H9 (cell line): ENCODE results near the gene IFT81. TPM values are rescaled to one million over a fixed set of nuclear protein-coding genes. Genes with fewer than 3 reads are reported as not detected.

Experiments
- DNase-seq: peaks from one replicate; pipeline ENCODE4 v3.0.0-alpha.2; 2017
- H2AFZ ChIP-seq: one replicate; pipeline ENCODE4 v1.6.1; 2013; ENCODE audit warnings: mild to moderate bottlenecking, low read length, control low read depth, moderate library complexity
- H2AK5ac ChIP-seq: 2 replicates; pipeline ENCODE4 v1.6.1; 2013; ENCODE audit warnings: low read length, control low read depth, mixed read lengths; ENCODE audit not compliant: insufficient read length
- H2BK120ac ChIP-seq: one replicate; pipeline ENCODE4 v1.6.1; 2013; ENCODE audit warnings: low read depth, mild to moderate bottlenecking, low read length, control low read depth, inconsistent platforms; ENCODE audit not compliant: poor library complexity, severe bottlenecking
- H2BK12ac ChIP-seq: 2 replicates; pipeline ENCODE4 v1.6.1; 2013; ENCODE audit warnings: low read length, control low read depth, mixed read lengths, low read depth; ENCODE audit not compliant: insufficient read length
- H2BK15ac ChIP-seq: 2 replicates; pipeline ENCODE4 v1.6.1; 2013; ENCODE audit warnings: low read depth, low read length, control low read depth
- H2BK20ac ChIP-seq: one replicate; pipeline ENCODE4 v1.6.1; 2013; ENCODE audit warnings: low read depth, mild to moderate bottlenecking, low read length, control low read depth, inconsistent platforms; ENCODE audit not compliant: poor library complexity, severe bottlenecking
- H2BK5ac ChIP-seq: 2 replicates; pipeline ENCODE4 v1.6.1; 2013; ENCODE audit warnings: low read length, control low read depth, mixed read lengths; ENCODE audit not compliant: insufficient read length
- H3K14ac ChIP-seq: 2 replicates; pipeline ENCODE4 v1.6.1; 2013; ENCODE audit warnings: low read length, control low read depth; ENCODE audit not compliant: insufficient read depth
- H3K18ac ChIP-seq: 2 replicates; pipeline ENCODE4 v1.6.1; 2013; ENCODE audit warnings: low read depth, mild to moderate bottlenecking, mixed read lengths, low read length, control low read depth; ENCODE audit not compliant: insufficient read length
- H3K23ac ChIP-seq: 2 replicates; pipeline ENCODE4 v1.6.1; 2013; ENCODE audit warnings: low read length, control low read depth, mixed read lengths, low read depth; ENCODE audit not compliant: insufficient read length
- H3K23me2 ChIP-seq: 2 replicates; pipeline ENCODE4 v1.6.1; 2013; ENCODE audit warnings: low read depth, mild to moderate bottlenecking, mixed read lengths, low read length, control low read depth; ENCODE audit not compliant: insufficient read length, poor library complexity, severe bottlenecking
- H3K27ac ChIP-seq: 2 replicates; pipeline ENCODE4 v1.5.1; 2013; ENCODE audit warnings: low read length, control low read depth, mixed read lengths, low read depth; ENCODE audit not compliant: insufficient read length
- H3K27me3 ChIP-seq: 2 replicates; pipeline ENCODE4 v1.6.1; 2013; ENCODE audit warnings: low read length, control low read depth, inconsistent platforms; ENCODE audit not compliant: insufficient read depth
- H3K4ac ChIP-seq: 2 replicates; pipeline ENCODE4 v1.6.1; 2013; ENCODE audit warnings: low read depth, mild to moderate bottlenecking, control low read depth, inconsistent platforms, low read length, moderate library complexity
- H3K4me1 ChIP-seq: 2 replicates; pipeline ENCODE4 v1.6.1; 2013; ENCODE audit warnings: low read length, control low read depth, inconsistent platforms; ENCODE audit not compliant: insufficient read depth
- H3K4me2 ChIP-seq: 2 replicates; pipeline ENCODE4 v1.6.1; 2013; ENCODE audit warnings: low read length, control low read depth, mixed read lengths; ENCODE audit not compliant: insufficient read length, insufficient read depth
- H3K56ac ChIP-seq: 2 replicates; pipeline ENCODE4 v1.6.1; 2013; ENCODE audit warnings: low read depth, mild to moderate bottlenecking, mixed read lengths, low read length, control low read depth; ENCODE audit not compliant: insufficient read length
- H3K79me1 ChIP-seq: 2 replicates; pipeline ENCODE4 v1.6.1; 2013; ENCODE audit warnings: low read depth, mild to moderate bottlenecking, moderate library complexity, low read length, control low read depth, inconsistent platforms; ENCODE audit not compliant: insufficient read depth, poor library complexity, severe bottlenecking
- H3K79me2 ChIP-seq: 2 replicates; pipeline ENCODE4 v1.6.1; 2013; ENCODE audit warnings: low read length, control low read depth, inconsistent platforms; ENCODE audit not compliant: insufficient read depth
- H3K9ac ChIP-seq: 2 replicates; pipeline ENCODE4 v1.6.1; 2013; ENCODE audit warnings: low read length, control low read depth, mixed read lengths; ENCODE audit not compliant: insufficient read length; ENCODE audit errors: extremely low read depth
- H3K9me3 ChIP-seq: one replicate; pipeline ENCODE4 v1.6.1; 2013; ENCODE audit warnings: low read depth, low read length, inconsistent platforms; ENCODE audit not compliant: control insufficient read depth
- H3T11ph ChIP-seq: one replicate; pipeline ENCODE4 v1.6.1; 2013; ENCODE audit warnings: mild to moderate bottlenecking, low read length, control low read depth, inconsistent platforms
- H4K20me1 ChIP-seq: one replicate; pipeline ENCODE4 v1.6.1; 2013; ENCODE audit not compliant: control insufficient read depth, insufficient read length, insufficient read depth
- H4K5ac ChIP-seq: 2 replicates; pipeline ENCODE4 v1.6.1; 2013; ENCODE audit warnings: low read depth, mild to moderate bottlenecking, mixed read lengths, low read length, control low read depth; ENCODE audit not compliant: insufficient read length
- H4K8ac ChIP-seq: replicated peaks from 2 replicates; pipeline ENCODE4 v1.6.1; 2013; ENCODE audit warnings: low read length, control low read depth, mixed read lengths, low read depth; ENCODE audit not compliant: insufficient read length
- H4K91ac ChIP-seq: 2 replicates; pipeline ENCODE4 v1.6.1; 2013; ENCODE audit warnings: low read depth, mild to moderate bottlenecking, moderate library complexity, mixed read lengths, low read length, control low read depth; ENCODE audit not compliant: insufficient read length
- H3K27ac Mint-ChIP-seq, 3 experiments: 2 replicates in 2 of 3; 3 replicates in 1 of 3; pipeline ENCODE4 v1.8.0; 2020 to 2021; ENCODE audit warnings: mixed read lengths in 3 of 3, mild to moderate bottlenecking in 1 of 3, moderate library complexity in 1 of 3
- H3K27me3 Mint-ChIP-seq: 2 replicates; pipeline ENCODE4 v1.8.0; 2021; ENCODE audit warnings: low read depth, mild to moderate bottlenecking, moderate library complexity, mixed read lengths
- H3K36me3 Mint-ChIP-seq, 3 experiments: 2 replicates in 2 of 3; 3 replicates in 1 of 3; pipeline ENCODE4 v1.8.0; 2020 to 2021; ENCODE audit warnings: low read depth in 3 of 3, mixed read lengths in 3 of 3; ENCODE audit not compliant: insufficient read depth in 1 of 3
- H3K4me1 Mint-ChIP-seq, 2 experiments: 2 replicates each; pipeline ENCODE4 v1.8.0; 2020; ENCODE audit warnings: mixed read lengths in 2 of 2
- H3K4me3 Mint-ChIP-seq, 2 experiments: 2 replicates in 1 of 2; 3 replicates in 1 of 2; pipeline ENCODE4 v1.8.0; 2020 to 2021; ENCODE audit warnings: mild to moderate bottlenecking in 2 of 2, mixed read lengths in 2 of 2, moderate library complexity in 1 of 2
- H3K9me3 Mint-ChIP-seq, 2 experiments: 2 replicates in 1 of 2; 3 replicates in 1 of 2; pipeline ENCODE4 v1.8.0; 2020; ENCODE audit warnings: mild to moderate bottlenecking in 2 of 2, mixed read lengths in 2 of 2, moderate library complexity in 1 of 2
- CTCF ChIP-seq: fragments of 200-600 bp; sonication (generic); conservative IDR thresholded peaks from 3 replicates; pipeline ENCODE4 v1.8.0; 2021; ENCODE audit warnings: antibody characterized with exemption, mild to moderate bottlenecking
- WGBS: extraction: QIAGEN DNeasy Blood & Tissue Kit; methylation state at CpG from one replicate; pipeline ENCODE4 v1.1.7; 2013; ENCODE audit warnings: missing lambda C conversion rate, low lambda C conversion rate, mixed read lengths; ENCODE audit not compliant: insufficient read length; ENCODE audit errors: extremely low coverage; 5-methylcytosine and 5-hydroxymethylcytosine counted together
- total RNA-seq: library from RNA; stranded (reverse); gene quantifications from 2 replicates; pipeline ENCODE4 v1.2.1, GENCODE V29; 2021

IFT81 gene
- total RNA-seq, 1 experiment from 2014 or later, result 9.3 TPM

GRCh38 chr12:110146986-110147385 is 22.8 kb downstream of the IFT81 start:
- H2AFZ ChIP-seq, result no peak overlapping the region
- no peak overlapping the region for H2BK12ac ChIP-seq
- H3K56ac ChIP-seq, result no peak overlapping the region
- no peak overlapping the region for H3K4ac ChIP-seq
- no peak overlapping the region for H3K4me2 ChIP-seq
- no peak overlapping the region for H2BK15ac ChIP-seq
- H3T11ph ChIP-seq, result no peak overlapping the region
- no peaks in the 10 kb centered on the region for H3K79me1 ChIP-seq
- H4K8ac ChIP-seq, result no peak overlapping the region
- H3K23ac ChIP-seq, result no peak overlapping the region
- Mint-ChIP-seq H3K27ac (no peak overlapping the region), H3K27me3 (no peaks in the 10 kb centered on the region), H3K9me3 (no peaks in the 10 kb centered on the region), H3K4me1 (no peaks in the 10 kb centered on the region), H3K36me3 (peaks cover 8 to 25% (median 21%) of the 10 kb centered on the region in 3 experiments; a peak in 6 of 7 replicates), H3K4me3 (no peak overlapping the region)
- H3K18ac ChIP-seq, result no peak overlapping the region
- H3K23me2 ChIP-seq, result no peaks in the 10 kb centered on the region
- TF ChIP-seq CTCF, result no peak
- H3K27me3 ChIP-seq, result no peaks in the 10 kb centered on the region
- H2BK20ac ChIP-seq, result no peak overlapping the region
- H4K20me1 ChIP-seq, result no peaks in the 10 kb centered on the region
- no peak overlapping the region for H2BK5ac ChIP-seq
- H4K91ac ChIP-seq, result no peak overlapping the region
- DNase-seq, result no peak
- no peak overlapping the region for H4K5ac ChIP-seq
- H3K4me1 ChIP-seq, result no peaks in the 10 kb centered on the region
- no peaks in the 10 kb centered on the region for H3K79me2 ChIP-seq
- no peak overlapping the region for H2AK5ac ChIP-seq
- no peak overlapping the region for H3K27ac ChIP-seq
- no CpG with 5 or more reads among the region's 2 CpGs for WGBS
- no peak overlapping the region for H3K14ac ChIP-seq
- no peaks in the 10 kb centered on the region for H3K9me3 ChIP-seq
- H2BK120ac ChIP-seq, result no peak overlapping the region
- H3K9ac ChIP-seq, result no peak overlapping the region
